BE2C (cell line): ENCODE measurements around the gene UGGT2.
"Not testable (repeated sequence)": the region's sequence is repeated elsewhere in the genome, so short reads cannot be mapped to it uniquely, and the experiment has no call there.

Experiments used
- DNase-seq: peaks from one replicate; pipeline ENCODE4 v3.0.0-alpha.2; 2020
- H3K27me3 ChIP-seq: fragments of 250-450 bp; sonication (Bioruptor Pico); 2 replicates; pipeline ENCODE4 v1.5.1; 2020; ENCODE audit warnings: mild to moderate bottlenecking
- H3K36me3 ChIP-seq: fragments of 250-450 bp; sonication (Bioruptor Pico); 2 replicates; pipeline ENCODE4 v1.5.1; 2020; ENCODE audit warnings: mild to moderate bottlenecking
- H3K4me1 ChIP-seq: fragments of 250-450 bp; sonication (Bioruptor Pico); 2 replicates; pipeline ENCODE4 v1.5.1; 2020
- H3K4me3 ChIP-seq: 2 replicates; pipeline ENCODE4 v1.5.1; 2011; ENCODE audit warnings: low read depth, low read length
- H3K9me3 ChIP-seq: fragments of 250-450 bp; sonication (Bioruptor Pico); 2 replicates; pipeline ENCODE4 v1.5.1; 2020
- CTCF ChIP-seq: IDR thresholded peaks from 2 replicates; pipeline ENCODE4 v1.5.1; 2012; ENCODE audit warnings: mild to moderate bottlenecking, low read depth, low read length

The UGGT2 gene

DNA sequence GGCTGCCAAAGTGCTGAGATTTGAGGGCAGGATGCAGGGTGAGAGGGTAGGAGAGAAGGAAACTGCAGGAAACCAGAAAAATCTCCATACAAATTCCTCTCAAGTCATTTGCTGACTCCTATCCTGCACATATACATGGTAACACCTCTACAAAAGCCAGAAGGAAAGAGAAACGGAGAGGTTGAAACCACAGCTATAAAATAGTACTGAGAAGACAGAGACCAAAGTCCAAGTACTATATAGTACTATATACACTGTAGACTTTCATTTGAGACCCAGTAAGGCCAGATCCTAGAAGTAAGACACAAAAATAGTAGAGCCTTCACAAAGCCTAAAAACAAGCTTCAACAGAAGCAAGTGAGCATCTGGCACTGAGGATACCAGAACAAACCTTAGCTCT lies 103.1 kb downstream of the UGGT2 start:
- no peaks in the 10 kb centered on the region for H3K27me3 ChIP-seq
- no peaks in the 10 kb centered on the region for H3K9me3 ChIP-seq
- no peak overlapping the region for H3K4me3 ChIP-seq
- H3K36me3 ChIP-seq = peaks cover 3% of the 10 kb centered on the region
- no peak for DNase-seq
- peaks cover 4% of the 10 kb centered on the region; the same call in 1 of the 2 replicates for H3K4me1 ChIP-seq
- TF ChIP-seq CTCF = no peak

DNA sequence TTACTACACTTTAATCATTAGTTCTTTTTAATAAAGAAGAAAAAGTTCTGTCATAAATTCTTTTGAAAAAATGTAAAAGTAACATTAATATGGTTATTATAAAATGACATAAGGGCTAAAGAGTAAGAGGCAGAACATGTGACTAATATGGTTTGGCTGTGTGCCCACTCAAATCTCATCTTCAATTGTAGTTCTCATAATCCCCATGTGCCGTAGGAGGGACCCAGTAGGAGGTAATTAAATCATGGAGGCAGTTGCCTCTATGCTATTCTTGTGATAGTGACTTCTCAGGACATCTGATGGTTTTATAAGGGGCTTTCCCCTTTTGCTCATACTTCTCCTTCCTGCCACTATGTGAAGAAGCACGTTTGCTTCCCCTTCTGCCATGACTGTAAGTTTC lies 104.5 kb downstream of the UGGT2 start:
- H3K9me3 ChIP-seq = no peaks in the 10 kb centered on the region
- peak; percentile 63 for DNase-seq
- H3K4me3 ChIP-seq = no peak overlapping the region
- no peak for TF ChIP-seq CTCF
- H3K36me3 ChIP-seq = peaks cover 3% of the 10 kb centered on the region
- peaks cover 4% of the 10 kb centered on the region; the same call in 1 of the 2 replicates for H3K4me1 ChIP-seq
- H3K27me3 ChIP-seq = no peaks in the 10 kb centered on the region

GRCh38 chr13:95937714-95938320 lies 115.4 kb downstream of the UGGT2 start:
- Histone ChIP-seq H3K9me3 (no peaks in the 10 kb centered on the region), H3K4me3 (no peak overlapping the region), H3K27me3 (no peaks in the 10 kb centered on the region), H3K36me3 (peaks cover 36% of the 10 kb centered on the region), H3K4me1 (no peaks in the 10 kb centered on the region)
- TF ChIP-seq CTCF = no peak
- no peak for DNase-seq

DNA sequence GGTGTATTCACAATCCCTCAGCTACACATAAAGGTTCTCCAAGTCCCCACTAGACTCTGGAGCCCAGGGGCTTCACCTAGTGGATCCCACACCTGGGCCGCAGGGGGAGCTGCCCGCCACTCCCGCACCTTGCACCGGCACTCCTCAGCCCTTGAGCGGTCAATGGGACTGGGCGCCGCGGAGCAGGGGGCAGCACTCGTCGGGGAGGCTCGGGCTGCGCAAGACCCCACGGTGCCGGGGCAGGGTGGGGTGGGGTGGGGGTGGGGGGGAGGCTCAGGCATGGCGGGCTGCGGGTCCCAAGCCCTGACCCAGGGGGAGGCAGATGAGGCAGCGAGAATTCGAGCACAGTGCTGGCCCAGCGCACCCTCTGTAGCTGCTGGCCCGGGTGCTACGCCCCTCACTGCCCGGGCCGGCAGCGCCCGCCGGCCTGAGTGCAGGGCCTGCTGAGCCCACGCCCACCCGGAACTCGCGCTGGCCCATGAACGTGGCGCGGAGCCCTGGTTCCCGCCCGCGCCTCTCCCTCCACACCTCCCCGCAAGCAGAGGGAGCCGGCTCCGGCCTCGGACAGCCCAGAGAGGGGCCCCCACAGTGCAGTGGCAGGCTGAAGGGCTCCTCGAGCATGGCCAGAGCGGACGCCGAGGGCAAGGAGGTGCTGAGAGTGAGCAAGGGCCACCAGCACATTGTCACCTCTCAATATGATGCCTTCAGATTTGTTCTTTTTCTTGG lies 121.7 kb downstream of the UGGT2 start:
- peaks cover 2% of the 10 kb centered on the region; the same call in 1 of the 2 replicates for H3K9me3 ChIP-seq
- no peak for DNase-seq
- TF ChIP-seq CTCF = no peak
- H3K4me3 ChIP-seq = no peak overlapping the region
- H3K27me3 ChIP-seq = no peaks in the 10 kb centered on the region
- H3K4me1 ChIP-seq = no peaks in the 10 kb centered on the region
- peaks cover 29% of the 10 kb centered on the region for H3K36me3 ChIP-seq

DNA sequence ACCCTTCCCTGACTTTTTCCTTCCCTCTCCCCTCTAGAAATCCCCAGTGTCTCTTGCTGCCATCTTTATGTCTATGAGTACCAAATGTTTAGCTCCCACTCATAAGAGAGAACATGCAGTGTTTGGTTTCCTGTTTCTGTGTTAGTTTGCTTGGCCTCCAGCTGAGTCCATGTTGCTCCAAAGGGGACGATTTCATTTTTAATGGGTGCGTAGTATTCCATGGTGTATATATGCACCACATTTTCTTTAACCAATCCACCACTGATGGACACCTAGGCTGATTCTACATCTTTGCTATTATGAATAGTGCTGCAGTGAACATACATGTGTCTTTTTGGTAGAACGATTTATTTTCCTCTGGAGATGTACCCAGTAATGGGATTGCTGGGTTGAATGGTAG lies 123.8 kb downstream of the UGGT2 start:
- H3K4me1 ChIP-seq = no peaks in the 10 kb centered on the region
- peaks cover 12% of the 10 kb centered on the region for H3K36me3 ChIP-seq
- H3K4me3 ChIP-seq = no peak overlapping the region
- no peak for TF ChIP-seq CTCF
- no peaks in the 10 kb centered on the region for H3K27me3 ChIP-seq
- no peak for DNase-seq
- H3K9me3 ChIP-seq = peaks cover 2% of the 10 kb centered on the region; the same call in 1 of the 2 replicates

DNA sequence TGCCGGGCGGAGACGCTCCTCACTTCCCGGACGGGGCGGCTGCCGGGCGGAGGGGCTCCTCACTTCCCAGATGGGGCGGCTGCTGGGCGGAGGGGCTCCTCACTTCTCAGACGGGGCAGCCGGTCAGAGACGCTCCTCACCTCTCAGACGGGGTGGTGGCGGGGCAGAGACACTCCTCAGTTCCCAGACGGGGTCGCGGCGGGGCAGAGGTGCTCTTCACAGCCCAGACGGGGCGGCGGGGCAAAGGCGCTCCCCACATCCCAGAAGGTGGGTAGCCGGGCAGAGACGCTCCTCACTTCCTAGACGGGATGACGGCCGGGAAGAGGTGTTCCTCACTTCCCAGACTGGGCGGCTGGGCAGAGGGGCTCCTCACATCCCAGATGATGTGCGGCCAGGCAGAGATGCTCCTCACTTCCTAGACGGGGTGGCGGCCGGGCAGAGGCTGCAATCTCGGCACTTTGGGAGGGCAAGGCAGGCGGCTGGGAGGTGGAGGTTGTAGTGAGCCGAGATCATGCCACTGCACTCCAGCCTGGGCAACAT lies 124.8 kb downstream of the UGGT2 start:
- H3K4me3 ChIP-seq, H3K27me3 ChIP-seq, H3K4me1 ChIP-seq, H3K9me3 ChIP-seq, DNase-seq: not testable (repeated sequence)
- H3K36me3 ChIP-seq = peaks cover 11% of the 10 kb centered on the region
